Coronary artery (tissue), 2 donors: ENCODE measurements around the gene KANSL3.

Experiments used
- DNase-seq: peaks from one replicate; pipeline ENCODE4 v3.0.0-alpha.2; 2017; ENCODE audit warnings: low spot score
- H3K27ac ChIP-seq, 2 donors: fragments of 200-600 bp; sonication (generic); one replicate each; pipeline ENCODE4 v1.5.1; 2016 to 2019
- H3K4me3 ChIP-seq: fragments of 200-600 bp; sonication (generic); 2 replicates; pipeline ENCODE4 v1.5.1; 2016; ENCODE audit warnings: mild to moderate bottlenecking, moderate library complexity
- CTCF ChIP-seq: fragments of 200-600 bp; sonication (generic); IDR thresholded peaks from one replicate; pipeline ENCODE4 v1.5.1; 2019; ENCODE audit warnings: antibody characterized with exemption

The KANSL3 gene

GRCh38 chr2:96594282-96594681 is 43.8 kb downstream of the KANSL3 start:
- no peak overlapping the region for H3K4me3 ChIP-seq
- TF ChIP-seq CTCF, result no peak
- no peak overlapping the region for H3K27ac ChIP-seq
- no peak for DNase-seq

- no peak for DNase-seq
- no peak for TF ChIP-seq CTCF
- Histone ChIP-seq H3K4me3 (no peak overlapping the region), H3K27ac (no peak overlapping the region)
Observed at GRCh38 chr2:96591494-96591893, 46.6 kb downstream of the KANSL3 start.

GRCh38 chr2:96591054-96591453 is 47.1 kb downstream of the KANSL3 start:
- no peak for TF ChIP-seq CTCF
- H3K4me3 ChIP-seq, result no peak overlapping the region
- no peak overlapping the region for H3K27ac ChIP-seq

GRCh38 chr2:96587843-96588242 is 50.3 kb downstream of the KANSL3 start:
- DNase-seq, result no peak
- H3K4me3 ChIP-seq, result no peak overlapping the region
- TF ChIP-seq CTCF, result no peak
- no peak overlapping the region for H3K27ac ChIP-seq

More at GRCh38 chr2:96591054-96591453, 47.1 kb downstream of the KANSL3 start:
- DNase-seq, result no peak

- H3K4me3 ChIP-seq, result no peak overlapping the region
- TF ChIP-seq CTCF, result no peak
- no peak overlapping the region for H3K27ac ChIP-seq
- DNase-seq, result no peak
Observed at GRCh38 chr2:96584017-96584416, 54.1 kb downstream of the KANSL3 start.

- H3K27ac ChIP-seq, result no peak overlapping the region
- H3K4me3 ChIP-seq, result no peak overlapping the region
- TF ChIP-seq CTCF, result no peak
- DNase-seq, result no peak
Observed at GRCh38 chr2:96580771-96581170, 57.3 kb downstream of the KANSL3 start.

- H3K27ac ChIP-seq, result no peak overlapping the region
- TF ChIP-seq CTCF, result no peak
- DNase-seq, result no peak
- H3K4me3 ChIP-seq, result no peak overlapping the region
Observed at GRCh38 chr2:96579422-96579821, 58.7 kb downstream of the KANSL3 start.
